Endothelial cell of umbilical vein (primary cell): ENCODE measurements around the gene VAC14. TPM values are rescaled to one million over a fixed set of nuclear protein-coding genes. Genes with fewer than 3 reads are reported as not detected.
A peak's percentile ranks its signal among the peaks of the same experiment; 100 is the strongest.
"Not testable (repeated sequence)": the region's sequence is repeated elsewhere in the genome, so short reads cannot be mapped to it uniquely, and the experiment has no call there.

Experiments used
- Bru-seq: library from RNA; stranded (reverse); fragments of 400-500 nt; gene quantifications from one replicate; lab custom pipeline; 2021; lab: Mats Ljungman, UMichigan
- BruChase-seq, 2 experiments: library from RNA; stranded (reverse); fragments of 400-500 nt; gene quantifications; one replicate each; lab custom pipeline; 2021; lab: Mats Ljungman, UMichigan
- BruUV-seq: library from RNA; stranded (reverse); fragments of 400-500 nt; replicated peaks from 2 replicates; lab custom pipeline; 2021; lab: Mats Ljungman, UMichigan
- CTCF ChIA-PET: fragments of 300-600, 350-600 bp; sonication (Branson Sonifier 250); formaldehyde crosslinking; loops from one replicate; lab custom pipeline; 2021; ENCODE audit warnings: antibody characterized with exemption, inconsistent platforms; lab: Charles Lee
- POLR2A ChIA-PET: fragments of 300-600, 350-600 bp; sonication (Branson Sonifier 250); formaldehyde crosslinking; loops from one replicate; lab custom pipeline; 2021; ENCODE audit warnings: antibody characterized with exemption, inconsistent platforms; lab: Charles Lee
- DNase-seq: peaks from one replicate; pipeline ENCODE4 v3.0.0-alpha.2; 2011; ENCODE audit warnings: low read depth, low spot score
- FAIRE-seq: peaks from 2 replicates; lab custom pipeline; 2011; peaks lifted over from hg19 to GRCh38; lab: Jason Lieb, UNC
- H2AFZ ChIP-seq: 2 replicates; pipeline ENCODE4 v1.6.0; 2012; ENCODE audit warnings: low read depth, low read length, control low read depth, inconsistent platforms
- H3K27ac ChIP-seq: 2 replicates; pipeline ENCODE4 v1.5.1; 2011; ENCODE audit warnings: low read depth, mild to moderate bottlenecking, control low read depth, low read length, moderate library complexity; ENCODE audit not compliant: insufficient read depth
- H3K27me3 ChIP-seq, 2 experiments: 2 replicates each; pipeline versions ENCODE4 v1.6.0 to v1.6.1; 2011; ENCODE audit warnings: low read length in 2 of 2, mixed read lengths in 1 of 2; ENCODE audit not compliant: control insufficient read depth in 2 of 2, insufficient read depth in 2 of 2
- H3K36me3 ChIP-seq, 2 experiments: 2 replicates in 1 of 2; 3 replicates in 1 of 2; pipeline ENCODE4 v1.5.1; 2011; ENCODE audit warnings: low read length in 2 of 2, mild to moderate bottlenecking in 1 of 2, moderate library complexity in 1 of 2; ENCODE audit not compliant: control insufficient read depth in 2 of 2, insufficient read depth in 2 of 2; ENCODE audit errors: extremely low read depth in 1 of 2
- H3K4me1 ChIP-seq: 3 replicates; pipeline ENCODE4 v1.5.1; 2011; ENCODE audit warnings: mild to moderate bottlenecking, low read length; ENCODE audit not compliant: control insufficient read depth, insufficient read depth; ENCODE audit errors: extremely low read depth
- H3K4me2 ChIP-seq: 2 replicates; pipeline ENCODE4 v1.6.1; 2011; ENCODE audit warnings: low read length, control low read depth, mixed read lengths; ENCODE audit not compliant: insufficient read depth
- H3K4me3 ChIP-seq, 3 experiments: fragments of 200-600 bp in 1 of 3; sonication (generic), shearing (Covaris generic) in 1 of 3; replicated peaks in 1 of 3; 2 replicates each; pipeline ENCODE4 v1.5.1; 2011 to 2016; ENCODE audit warnings: control low read depth in 3 of 3, low read length in 3 of 3, mild to moderate bottlenecking in 2 of 3, inconsistent platforms in 1 of 3, low read depth in 1 of 3, moderate library complexity in 1 of 3; ENCODE audit not compliant: insufficient read depth in 1 of 3
- H3K79me2 ChIP-seq: 2 replicates; pipeline ENCODE4 v1.6.0; 2012; ENCODE audit warnings: low read length, inconsistent platforms; ENCODE audit not compliant: control insufficient read depth, insufficient read depth
- H3K9ac ChIP-seq: replicated peaks from 2 replicates; pipeline ENCODE3; 2011; ENCODE audit warnings: low read length, control low read depth; ENCODE audit not compliant: insufficient read depth; ENCODE audit errors: extremely low read depth
- H3K9me1 ChIP-seq: replicated peaks from 3 replicates; pipeline ENCODE4 v1.6.0; 2011; ENCODE audit warnings: mild to moderate bottlenecking, low read length; ENCODE audit not compliant: control insufficient read depth, insufficient read depth; ENCODE audit errors: extremely low read depth
- H3K9me3 ChIP-seq: replicated peaks from 2 replicates; pipeline ENCODE4 v1.5.1; 2012; ENCODE audit warnings: low read length, inconsistent platforms; ENCODE audit not compliant: control insufficient read depth, insufficient read depth
- H4K20me1 ChIP-seq: replicated peaks from 2 replicates; pipeline ENCODE3; 2011; ENCODE audit warnings: mild to moderate bottlenecking, low read length; ENCODE audit not compliant: control insufficient read depth, insufficient read depth; ENCODE audit errors: extremely low read depth
- JUN ChIP-seq: IDR thresholded peaks from 2 replicates; pipeline ENCODE4 v1.6.1; 2011; ENCODE audit warnings: borderline replicate concordance, low read depth; ENCODE audit not compliant: insufficient read length, insufficient read depth
- POLR2A ChIP-seq: IDR thresholded peaks from 2 replicates; pipeline ENCODE4 v1.6.1; 2012; ENCODE audit warnings: low read depth, mild to moderate bottlenecking, control low read depth, low read length
- POLR2AphosphoS5 ChIP-seq: IDR thresholded peaks from 2 replicates; pipeline ENCODE4 v1.6.1; 2012; ENCODE audit warnings: low read depth, mild to moderate bottlenecking, control low read depth, low read length, moderate library complexity; ENCODE audit not compliant: insufficient read depth
- dilution Hi-C: fragments of 300-500 bp; cut with MboI; formaldehyde crosslinking; loops from one replicate; pipeline ENCODE4 v1.15.0; 2019; ENCODE audit warnings: low sequenced_read_pairs; ENCODE audit not compliant: extremely low pct_ligation_motif_present
- intact Hi-C: fragments of 100-400 bp; cut with micrococcal nuclease; formaldehyde crosslinking; loops from one replicate; pipeline ENCODE4 v1.10.0; 2022
- long read RNA-seq: library from polyadenylated mRNA; stranded (forward); transcript quantifications from one replicate; pipeline ENCODE4 v2.0.0, GENCODE V29; 2021
- polyA minus RNA-seq, 3 experiments: library from RNA; depleted of rRNA, polyadenylated mRNA; stranded (reverse); fragments of >200 nt; gene quantifications; 1 replicate in 1 of 3; 2 replicates in 2 of 3; pipeline ENCODE4 v1.2.3, GENCODE V29; 2011
- polyA plus RNA-seq, 4 experiments: library from polyadenylated mRNA; depleted of rRNA in 3 of 4; stranded (reverse) in 3 of 4; unstranded in 1 of 4; fragments of >200 nt; gene quantifications; 2 replicates each; pipeline versions ENCODE4 v1.2.1 to v1.2.3, GENCODE V29; 2011 to 2012; ENCODE audit warnings: missing spikeins in 1 of 4
- total RNA-seq: library from RNA; stranded (reverse); gene quantifications from 2 replicates; pipeline ENCODE4 v1.2.3, GENCODE V29; 2021
- TF ChIP-seq, protein P1 (sequence below): IDR thresholded peaks from 2 replicates; pipeline ENCODE4 v1.6.1; 2011; ENCODE audit not compliant: insufficient read depth, insufficient read length

VAC14 gene
- total RNA-seq (37.6 and 44.4 TPM in 2 replicates), polyA plus RNA-seq (57.9 and 68.2 TPM in 2 replicates), polyA minus RNA-seq (55.4 and 64.1 TPM in 2 replicates), Bru-seq, nascent RNA (percentile 63 among the genes with signal in this experiment), BruChase-seq, experiment 1, labeled RNA remaining after a 6-hour chase (percentile 71 among the genes with signal in this experiment), BruChase-seq, experiment 2, labeled RNA remaining after a 2-hour chase (percentile 70 among the genes with signal in this experiment)
- 41.6 and 45.9 TPM in 2 replicates for polyA plus RNA-seq (2011; cell fraction: cytosol; rRNA removed)
- polyA plus RNA-seq (2011; cell fraction: nucleus; rRNA removed): 48.6 and 57.9 TPM in 2 replicates
- polyA plus RNA-seq (2012): 45.9 and 52.6 TPM in 2 replicates
- polyA minus RNA-seq (2011; cell fraction: cytosol; rRNA and poly(A)+ RNA removed): 42.9 TPM
- polyA minus RNA-seq (2011; cell fraction: nucleus; rRNA and poly(A)+ RNA removed): 49.7 and 64.7 TPM in 2 replicates
- long read RNA-seq, transcript VAC14-201 (19 exons, 3,099 nt): major isoform, 102 of 145 reads
- long read RNA-seq, transcript VAC14-212 (1 exons, 3,609 nt): minor isoform, 8 of 145 reads
- long read RNA-seq, partial matches to known transcripts: 17 of 145 reads
- long read RNA-seq, other reads (novel, unspliced or antisense): 17 of 145 reads

DNA sequence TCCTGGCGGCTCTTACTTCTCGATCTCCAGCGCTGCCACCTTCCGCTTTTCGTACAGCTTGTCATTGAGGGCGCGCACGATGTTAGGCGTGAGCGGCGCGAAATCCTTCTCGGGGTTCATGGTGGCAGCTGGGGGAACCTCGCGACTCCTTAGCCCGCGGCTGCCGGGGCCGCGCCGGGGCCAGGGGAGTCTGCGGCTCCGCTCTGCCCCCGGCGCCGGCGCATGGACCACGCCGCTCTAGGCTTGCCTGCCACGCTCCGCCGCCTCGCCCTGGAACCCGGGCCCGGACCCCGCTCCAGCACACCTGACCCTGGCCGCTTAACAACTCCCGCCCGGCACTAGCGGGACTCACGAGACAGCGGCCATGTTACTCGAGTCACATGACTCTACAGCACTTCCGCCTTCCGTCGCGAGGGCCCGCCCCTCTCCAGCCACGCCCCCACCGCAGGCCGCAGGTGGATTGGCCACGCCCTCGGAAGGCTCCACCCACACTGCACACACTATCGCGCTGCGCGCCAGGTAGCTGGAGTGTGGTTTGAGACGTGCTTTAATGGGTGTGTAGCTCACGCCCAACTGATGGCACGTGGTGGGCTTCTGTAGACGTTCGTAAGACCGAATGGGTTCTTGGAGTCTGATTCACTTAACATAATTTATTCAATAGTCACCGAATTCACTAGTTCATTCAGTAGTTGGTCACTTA is at the start of gene VAC14:
Gene VAC14, minus strand, starts transcription at position 378 of the 700 bp plus-strand sequence. Its CDS starts 258 bp downstream, at position 120.
- Histone ChIP-seq H3K4me1 (peaks cover 22% of the 10 kb centered on the region), H3K9me1 (no peaks in the 10 kb centered on the region), H3K4me2 (peak within 1 kb of the TSS; percentile 96), H3K9me3 (no peaks in the 10 kb centered on the region), H3K27ac (peak within 1 kb of the TSS; percentile 49), H2AFZ (peak within 1 kb of the TSS; percentile 56), H3K36me3 (no peaks in the 10 kb centered on the region), H3K4me3 (peak within 1 kb of the TSS; percentile 77 to 94 (median 91)), H4K20me1 (no peaks in the 10 kb centered on the region), H3K79me2 (peaks cover 39% of the 10 kb centered on the region), H3K9ac (peak within 1 kb of the TSS; percentile 92), H3K27me3 (no peaks in the 10 kb centered on the region)
- no TSS peak for BruUV-seq
- TF ChIP-seq POLR2AphosphoS5 (peak; percentile 85), JUN (no peak), POLR2A (peak; percentile 82)
- TF ChIP-seq, protein P1, sequence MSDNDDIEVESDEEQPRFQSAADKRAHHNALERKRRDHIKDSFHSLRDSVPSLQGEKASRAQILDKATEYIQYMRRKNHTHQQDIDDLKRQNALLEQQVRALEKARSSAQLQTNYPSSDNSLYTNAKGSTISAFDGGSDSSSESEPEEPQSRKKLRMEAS: peak; percentile 43
- dilution Hi-C loops: no loop called here
- CTCF ChIA-PET: interaction anchor here (1.5 to 1.9 kb wide), 2 partner anchors 9 to 511 kb away, joined by 3 to 4 read pairs; no protein-coding TSS in a partner anchor
- POLR2A ChIA-PET: no interaction called here
- FAIRE-seq (peak; percentile 90), DNase-seq (peak; percentile 90)
- intact Hi-C loops: loop anchor here (5.0 kb wide), 1 partner anchor 486 kb away; the partner anchor contains the start of gene CMTR2

DNA sequence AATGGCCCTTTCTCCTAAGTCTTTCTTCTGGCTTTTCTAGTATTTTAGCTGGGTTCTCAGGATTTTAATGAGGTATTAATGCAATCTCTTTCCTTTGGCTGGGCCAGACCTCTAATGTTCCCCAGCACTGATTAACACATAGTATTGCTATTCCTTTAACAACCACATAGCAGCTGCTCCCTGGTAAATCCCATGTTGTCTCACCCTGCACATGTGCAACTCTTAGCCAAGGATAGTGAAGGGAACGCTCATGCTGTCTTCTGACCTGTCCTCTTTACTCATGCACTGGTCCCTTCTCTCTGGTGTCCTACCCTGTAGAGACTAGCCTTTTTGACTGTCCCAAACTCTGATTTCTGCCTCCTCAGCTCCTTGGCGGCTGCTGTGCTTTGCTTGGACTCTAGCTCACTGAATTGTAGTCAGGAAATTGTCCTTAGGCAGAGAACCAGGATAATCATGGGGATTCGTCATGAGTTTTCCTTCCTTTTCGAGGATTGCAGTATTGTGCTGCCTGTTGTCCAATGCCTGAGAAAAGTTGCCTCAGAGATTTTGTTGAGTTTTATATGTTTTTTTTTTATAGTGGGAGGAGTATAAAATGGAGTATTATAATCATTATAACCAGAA is 22.6 kb upstream of the VAC14 start:
- H3K4me3 ChIP-seq, DNase-seq, intact Hi-C loops, H3K27ac ChIP-seq, H3K4me1 ChIP-seq, H4K20me1 ChIP-seq, dilution Hi-C loops, H3K36me3 ChIP-seq, H3K27me3 ChIP-seq, CTCF ChIA-PET, H2AFZ ChIP-seq, H3K9ac ChIP-seq, POLR2A ChIA-PET, BruUV-seq, H3K9me1 ChIP-seq, H3K9me3 ChIP-seq, H3K4me2 ChIP-seq, H3K79me2 ChIP-seq: not testable (repeated sequence)
- peak; percentile 93 for FAIRE-seq

GRCh38 chr16:70822734-70823133 is 21.8 kb upstream of the VAC14 start:
- H3K27ac ChIP-seq, dilution Hi-C loops, H3K4me2 ChIP-seq, H3K79me2 ChIP-seq, H2AFZ ChIP-seq, CTCF ChIA-PET, intact Hi-C loops, BruUV-seq, H3K9me1 ChIP-seq, H3K4me3 ChIP-seq, DNase-seq, H3K9me3 ChIP-seq, H3K36me3 ChIP-seq, H3K9ac ChIP-seq, H3K4me1 ChIP-seq, H4K20me1 ChIP-seq, POLR2A ChIA-PET, H3K27me3 ChIP-seq: not testable (repeated sequence)
- FAIRE-seq: peak; percentile 47
